Lung (tissue), 12 donors: Measurements from ENCODE around the gene FYN. TPM values are rescaled to one million over a fixed set of nuclear protein-coding genes. Genes with fewer than 3 reads are reported as not detected.

Experiments used
- ATAC-seq: fragments of 200-7000 bp; cut with Tn5 transposase; one replicate; pipeline ENCODE4 v1.9.1; 2020; ENCODE audit warnings: moderate number of reproducible peaks; ENCODE audit not compliant: insufficient read depth, low FRiP score
- DNase-seq, 3 donors: peaks; one replicate each; pipeline ENCODE4 v3.0.0-alpha.2; 2013 to 2017
- H3K27ac ChIP-seq, 2 donors: one replicate each; pipeline ENCODE4 v1.5.1; 2013; ENCODE audit warnings: mild to moderate bottlenecking in 2 of 2, moderate library complexity in 2 of 2, control low read depth in 1 of 2, inconsistent platforms in 1 of 2, low read depth in 1 of 2, low read length in 1 of 2
- H3K27me3 ChIP-seq, 3 donors: one replicate each; pipeline ENCODE4 v1.5.1; 2013; ENCODE audit warnings: low read length in 2 of 3; ENCODE audit not compliant: control insufficient read depth in 3 of 3, insufficient read depth in 3 of 3
- H3K36me3 ChIP-seq, 4 donors: one replicate each; pipeline ENCODE4 v1.5.1; 2013; ENCODE audit warnings: low read length in 4 of 4, mild to moderate bottlenecking in 1 of 4, moderate library complexity in 1 of 4; ENCODE audit not compliant: control insufficient read depth in 4 of 4, insufficient read depth in 4 of 4
- H3K4me1 ChIP-seq, 5 donors: one replicate each; pipeline ENCODE4 v1.5.1; 2013; ENCODE audit warnings: low read length in 5 of 5, mild to moderate bottlenecking in 2 of 5, moderate library complexity in 1 of 5; ENCODE audit not compliant: control insufficient read depth in 5 of 5, insufficient read depth in 5 of 5
- H3K4me3 ChIP-seq: one replicate; pipeline ENCODE4 v1.5.1; 2013; ENCODE audit warnings: mild to moderate bottlenecking, control low read depth, moderate library complexity
- H3K9ac ChIP-seq, 2 donors: one replicate each; pipeline ENCODE4 v1.5.1; 2013; ENCODE audit warnings: low read length in 2 of 2, control low read depth in 1 of 2; ENCODE audit not compliant: insufficient read depth in 1 of 2
- H3K9me3 ChIP-seq, 4 donors: one replicate each; pipeline ENCODE4 v1.5.1; 2013; ENCODE audit warnings: low read length in 3 of 4, mild to moderate bottlenecking in 1 of 4, moderate library complexity in 1 of 4; ENCODE audit not compliant: control insufficient read depth in 4 of 4, insufficient read depth in 3 of 4
- CTCF ChIP-seq: IDR thresholded peaks from 2 replicates; pipeline ENCODE4 v1.5.1; 2012; ENCODE audit warnings: mild to moderate bottlenecking; ENCODE audit errors: control extremely low read depth, extremely low read depth
- WGBS, 2 donors: extraction: QIAGEN DNeasy Blood & Tissue Kit; methylation state at CpG; one replicate each; pipeline ENCODE4 v1.1.7; 2013; 5-methylcytosine and 5-hydroxymethylcytosine counted together
- polyA plus RNA-seq, 2 donors: library from polyadenylated mRNA; stranded (reverse); fragments of 200-250 nt; gene quantifications; one replicate each; pipeline ENCODE4 v1.2.1, GENCODE V29; 2013
- total RNA-seq, 2 donors: library from RNA; depleted of rRNA in 1 of 2; stranded (reverse); fragments of >200 nt in 1 of 2; gene quantifications; one replicate each; pipeline ENCODE4 v1.2.1, GENCODE V29; 2014 to 2021
- donor health status: control.
- donor health status: control.
- donor health status: Bipolar disorder and iron deficiency.
- donor health status: healthy.
- donor health status: DM: yes; HTN: yes; CAD: no.

FYN gene
- total and polyA plus RNA-seq, 4 donors = 27.3 to 157 (median 71.0) TPM

GRCh38 chr6:111829998-111830397 is 43.3 kb downstream of the FYN start:
- TF ChIP-seq CTCF = no peak
- Histone ChIP-seq H3K36me3 (peaks cover 0 to 10% (median 5%) of the 10 kb centered on the region in 4 donors), H3K27me3 (no peaks in the 10 kb centered on the region), H3K4me1 (peaks cover 4 to 28% (median 8%) of the 10 kb centered on the region in 5 donors), H3K9ac (no peak overlapping the region), H3K9me3 (no peaks in the 10 kb centered on the region), H3K27ac (no peak overlapping the region), H3K4me3 (no peak overlapping the region)
- WGBS, 2 donors = 53 to 73% methylated on average over 2 of the region's 2 CpGs
- no peak for ATAC-seq
- DNase-seq = no peak

- no peak overlapping the region for H3K27ac ChIP-seq
- no peaks in the 10 kb centered on the region for H3K9me3 ChIP-seq
- no peak overlapping the region for H3K9ac ChIP-seq
- no peaks in the 10 kb centered on the region for H3K27me3 ChIP-seq
- H3K4me1 ChIP-seq = peaks cover 4 to 27% (median 11%) of the 10 kb centered on the region in 5 donors
- TF ChIP-seq CTCF = no peak
- ATAC-seq (no peak), DNase-seq (no peak)
- 91 to 94% methylated on average over 3 of the region's 3 CpGs for WGBS, 2 donors
- H3K36me3 ChIP-seq = peaks cover 0 to 10% (median 4%) of the 10 kb centered on the region in 4 donors
- no peak overlapping the region for H3K4me3 ChIP-seq
Measured at GRCh38 chr6:111829581-111829980, 43.7 kb downstream of the FYN start.

GRCh38 chr6:111828809-111829208 is 44.4 kb downstream of the FYN start:
- no peak for TF ChIP-seq CTCF
- H3K4me1 ChIP-seq = peaks cover 7 to 32% (median 12%) of the 10 kb centered on the region in 5 donors
- no peak overlapping the region for H3K27ac ChIP-seq
- H3K36me3 ChIP-seq = peaks cover 0 to 10% (median 3%) of the 10 kb centered on the region in 4 donors
- ATAC-seq = no peak
- H3K9me3 ChIP-seq = no peaks in the 10 kb centered on the region
- H3K27me3 ChIP-seq = no peaks in the 10 kb centered on the region
- no peak overlapping the region for H3K9ac ChIP-seq
- H3K4me3 ChIP-seq = no peak overlapping the region
- WGBS, 2 donors = 93 to 100% methylated on average over 2 of the region's 2 CpGs
- DNase-seq = no peak
